Stimulated activated CD8-positive, alpha-beta memory T cell treated with anti-CD3 and anti-CD28 coated beads, Interleukin-15, amount 100 ng/mL, for 1 hour (primary cell): ENCODE results near the gene LARP4B.

Experiments used
- DNase-seq: peaks from one replicate; pipeline ENCODE4 v3.0.0-alpha.2; 2020; ENCODE audit warnings: low read depth

Gene LARP4B

GRCh38 chr10:767794-768193 is 163.7 kb downstream of the LARP4B start:
- DNase-seq, result no peak

GRCh38 chr10:767211-767610 is 164.3 kb downstream of the LARP4B start:
- DNase-seq, result no peak

GRCh38 chr10:761376-761775 is 170.1 kb downstream of the LARP4B start:
- no peak for DNase-seq

GRCh38 chr10:760622-761021 is 170.9 kb downstream of the LARP4B start:
- DNase-seq, result no peak

- no peak for DNase-seq
These were observed 171.5 kb downstream of the LARP4B start for GRCh38 chr10:759898-760477.
